ENCODE results near the gene PLIN1.

GRCh38 chr15:89648106-89649012 is 30.8 kb downstream of the PLIN1 start:
- TF ChIP-seq CTCF (IDR thresholded peaks at IDR 0.05 in 2 of 3, conservative IDR thresholded peaks at IDR 0.05 in 1 of 3; ENCODE audit: borderline replicate concordance in 1 of 3, insufficient read depth in 1 of 3, low read depth in 2 of 3, low read length in 2 of 3), result no peak
- no peak for TF ChIP-seq ZNF274 (IDR thresholded peaks at IDR 0.05; ENCODE audit: low read depth, low read length)
- no peak for TF ChIP-seq EZH2 (IDR thresholded peaks at IDR 0.05)
- no peak for TF ChIP-seq SP1 (IDR thresholded peaks at IDR 0.05; ENCODE audit: low read depth)
- TF ChIP-seq POLR2A (IDR thresholded peaks at IDR 0.05; ENCODE audit: borderline replicate concordance, extremely low read depth, insufficient read depth, insufficient read length), result no peak
- no peak for TF ChIP-seq EGR1 (IDR thresholded peaks at IDR 0.05; ENCODE audit: low read depth)
